IMR-90 (cell line): ENCODE results near the gene CDK5. TPM values are rescaled to one million over a fixed set of nuclear protein-coding genes. Genes with fewer than 3 reads are reported as not detected.

Experiments
- ATAC-seq: fragments of 200-7000 bp; cut with Tn5 transposase; 2 replicates; pipeline ENCODE4 v1.9.1; 2020; ENCODE audit warnings: low read depth, mild to moderate bottlenecking, moderate library complexity
- BruUV-seq: library from RNA; stranded (reverse); fragments of 400-500 nt; replicated peaks from 2 replicates; lab custom pipeline; 2021; lab: Mats Ljungman, UMichigan
- CTCF ChIA-PET: fragments of 300-600 bp; formaldehyde crosslinking; extraction: SDS; loops from one replicate; lab custom pipeline; 2021; ENCODE audit warnings: antibody characterized with exemption; lab: Yijun Ruan, JAX
- POLR2A ChIA-PET: fragments of 300-600 bp; sonication (Branson Sonifier 250); formaldehyde crosslinking; loops from one replicate; lab custom pipeline; 2022; ENCODE audit warnings: antibody characterized with exemption; ENCODE audit not compliant: unreplicated experiment; lab: Charles Lee
- DNase-seq: peaks from one replicate; pipeline ENCODE4 v3.0.0; 2013
- H2AFZ ChIP-seq: replicated peaks from 2 replicates; pipeline ENCODE3; 2013; ENCODE audit warnings: low read length, mild to moderate bottlenecking; ENCODE audit not compliant: poor library complexity
- H2AK5ac ChIP-seq: 2 replicates; pipeline ENCODE4 v1.6.1; 2013; ENCODE audit warnings: low read depth, low read length, inconsistent platforms
- H2AK9ac ChIP-seq: replicated peaks from 2 replicates; pipeline ENCODE3; 2013; ENCODE audit warnings: mild to moderate bottlenecking, low read depth, low read length, moderate library complexity; ENCODE audit not compliant: poor library complexity
- H2BK120ac ChIP-seq: 2 replicates; pipeline ENCODE4 v1.6.1; 2013; ENCODE audit warnings: low read depth, low read length, inconsistent platforms
- H2BK15ac ChIP-seq: 3 replicates; pipeline ENCODE4 v1.6.1; 2013; ENCODE audit warnings: low read depth, low read length, inconsistent platforms
- H2BK20ac ChIP-seq: 2 replicates; pipeline ENCODE4 v1.6.1; 2013; ENCODE audit warnings: low read depth, mild to moderate bottlenecking, inconsistent platforms, low read length, moderate library complexity
- H2BK5ac ChIP-seq: 2 replicates; pipeline ENCODE4 v1.6.1; 2013; ENCODE audit warnings: mild to moderate bottlenecking, low read depth, low read length, inconsistent platforms; ENCODE audit not compliant: poor library complexity, severe bottlenecking
- H3K14ac ChIP-seq: replicated peaks from 2 replicates; pipeline ENCODE4 v1.6.1; 2013; ENCODE audit warnings: low read depth, low read length, inconsistent platforms
- H3K18ac ChIP-seq: 2 replicates; pipeline ENCODE4 v1.6.1; 2013; ENCODE audit warnings: low read depth, low read length, control low read depth
- H3K23ac ChIP-seq: 2 replicates; pipeline ENCODE4 v1.6.1; 2013; ENCODE audit warnings: low read depth, low read length, inconsistent platforms
- H3K27ac ChIP-seq: 2 replicates; pipeline ENCODE4 v1.5.1; 2013; ENCODE audit warnings: mild to moderate bottlenecking, control low read depth, low read length; ENCODE audit not compliant: insufficient read depth
- H3K27me3 ChIP-seq: 2 replicates; pipeline ENCODE4 v1.6.1; 2013; ENCODE audit warnings: low read length; ENCODE audit not compliant: control insufficient read depth, insufficient read depth
- H3K36me3 ChIP-seq: 2 replicates; pipeline ENCODE4 v1.6.1; 2013; ENCODE audit warnings: low read length, mixed read lengths; ENCODE audit not compliant: control insufficient read depth, insufficient read depth
- H3K4ac ChIP-seq: 2 replicates; pipeline ENCODE4 v1.6.1; 2013; ENCODE audit warnings: low read depth, low read length, inconsistent platforms
- H3K4me1 ChIP-seq: 2 replicates; pipeline ENCODE4 v1.6.1; 2013; ENCODE audit warnings: low read length, mixed read lengths; ENCODE audit not compliant: control insufficient read depth, insufficient read depth
- H3K4me2 ChIP-seq: 2 replicates; pipeline ENCODE4 v1.6.1; 2013; ENCODE audit warnings: low read depth, mild to moderate bottlenecking, control low read depth, low read length, moderate library complexity
- H3K4me3 ChIP-seq: 2 replicates; pipeline ENCODE4 v1.5.1; 2013; ENCODE audit warnings: low read depth, mild to moderate bottlenecking, control low read depth, low read length, moderate library complexity; ENCODE audit not compliant: insufficient read depth
- H3K56ac ChIP-seq: 2 replicates; pipeline ENCODE4 v1.6.1; 2013; ENCODE audit warnings: low read length, inconsistent platforms; ENCODE audit not compliant: insufficient read depth; ENCODE audit errors: extremely low read depth
- H3K79me1 ChIP-seq, 2 experiments: 2 replicates each; pipeline ENCODE4 v1.6.1; 2013; ENCODE audit warnings: low read length in 2 of 2, inconsistent platforms in 1 of 2, low read depth in 1 of 2
- H3K9ac ChIP-seq: 2 replicates; pipeline ENCODE4 v1.6.1; 2013; ENCODE audit warnings: low read depth, low read length, control low read depth
- H3K9me1 ChIP-seq: 2 replicates; pipeline ENCODE4 v1.6.1; 2013; ENCODE audit warnings: low read length, inconsistent platforms; ENCODE audit not compliant: insufficient read depth
- H3K9me3 ChIP-seq: 2 replicates; pipeline ENCODE4 v1.6.1; 2013; ENCODE audit warnings: low read length; ENCODE audit not compliant: control insufficient read depth, insufficient read depth
- H4K20me1 ChIP-seq: 2 replicates; pipeline ENCODE4 v1.6.1; 2013; ENCODE audit warnings: low read length, inconsistent platforms; ENCODE audit not compliant: insufficient read depth
- H4K5ac ChIP-seq: 2 replicates; pipeline ENCODE4 v1.6.1; 2013; ENCODE audit warnings: mild to moderate bottlenecking, low read depth, low read length, control low read depth
- H4K8ac ChIP-seq, 2 experiments: 2 replicates each; pipeline ENCODE4 v1.6.1; 2013; ENCODE audit warnings: low read depth in 2 of 2, low read length in 2 of 2, control low read depth in 1 of 2, inconsistent platforms in 1 of 2
- H4K91ac ChIP-seq: 2 replicates; pipeline ENCODE4 v1.6.1; 2013; ENCODE audit warnings: low read depth, low read length, inconsistent platforms; ENCODE audit not compliant: insufficient read depth
- CHD1 ChIP-seq: IDR thresholded peaks from 2 replicates; pipeline ENCODE4 v1.6.1; 2012; ENCODE audit warnings: low read depth, low read length, improper control_type of control experiment
- MAZ ChIP-seq: IDR thresholded peaks from 2 replicates; pipeline ENCODE4 v1.6.1; 2012; ENCODE audit warnings: low read depth, mild to moderate bottlenecking, low read length, improper control_type of control experiment, moderate library complexity, borderline replicate concordance
- MXI1 ChIP-seq: IDR thresholded peaks from 2 replicates; pipeline ENCODE4 v1.6.1; 2012; ENCODE audit warnings: low read depth, mild to moderate bottlenecking, low read length, moderate library complexity, borderline replicate concordance
- NFE2L2 ChIP-seq: fragments of 150-350 bp; IDR thresholded peaks from 2 replicates; pipeline ENCODE4 v1.6.1; 2016; ENCODE audit warnings: low read depth, mild to moderate bottlenecking, low read length
- RCOR1 ChIP-seq: IDR thresholded peaks from 2 replicates; pipeline ENCODE4 v1.6.1; 2012; ENCODE audit warnings: mild to moderate bottlenecking, low read length, improper control_type of control experiment; ENCODE audit not compliant: insufficient replicate concordance
- WGBS, 2 experiments: methylation state at CpG; one replicate each; pipeline versions ENCODE4 v1.1.5 to v1.1.7; 2013; ENCODE audit warnings: missing lambda C conversion rate in 2 of 2; ENCODE audit not compliant: insufficient read length in 1 of 2; ENCODE audit errors: extremely low coverage in 2 of 2; 5-methylcytosine and 5-hydroxymethylcytosine counted together
- dilution Hi-C: fragments of 300-500 bp; cut with HindIII; formaldehyde crosslinking; loops from one replicate; pipeline ENCODE4 v1.14.3; 2018; ENCODE audit warnings: low sequenced_read_pairs; ENCODE audit not compliant: unreplicated experiment
- in situ Hi-C: fragments of 300-500 bp; cut with MboI; formaldehyde crosslinking; loops from 3 replicates; pipeline ENCODE4 v1.14.3; 2019; ENCODE audit warnings: low sequenced_read_pairs, inconsistent platforms, mixed read lengths
- intact Hi-C: fragments of 100-400 bp; cut with micrococcal nuclease; formaldehyde crosslinking; loops from 2 replicates; pipeline ENCODE4 v1.10.0; 2022
- polyA plus RNA-seq, 3 experiments: library from polyadenylated mRNA; depleted of rRNA; stranded (reverse); fragments of >200 nt; gene quantifications; 2 replicates each; pipeline ENCODE4 v1.2.3, GENCODE V29; 2012; ENCODE audit warnings: low replicate concordance in 1 of 3
- total RNA-seq: library from RNA; depleted of rRNA; stranded (reverse); fragments of >200 nt; gene quantifications from 2 replicates; pipeline ENCODE4 v1.2.3, GENCODE V29; 2012
- TF ChIP-seq, protein P1 (sequence below): conservative IDR thresholded peaks from 2 replicates; pipeline ENCODE4 v1.5.1; 2012; ENCODE audit warnings: mild to moderate bottlenecking, low read depth, low read length, improper control_type of control experiment

The CDK5 gene
- total and polyA plus RNA-seq, 2 of the 4 experiments (the other 2 are of a cell fraction) = 22.4 to 34.8 TPM

DNA sequence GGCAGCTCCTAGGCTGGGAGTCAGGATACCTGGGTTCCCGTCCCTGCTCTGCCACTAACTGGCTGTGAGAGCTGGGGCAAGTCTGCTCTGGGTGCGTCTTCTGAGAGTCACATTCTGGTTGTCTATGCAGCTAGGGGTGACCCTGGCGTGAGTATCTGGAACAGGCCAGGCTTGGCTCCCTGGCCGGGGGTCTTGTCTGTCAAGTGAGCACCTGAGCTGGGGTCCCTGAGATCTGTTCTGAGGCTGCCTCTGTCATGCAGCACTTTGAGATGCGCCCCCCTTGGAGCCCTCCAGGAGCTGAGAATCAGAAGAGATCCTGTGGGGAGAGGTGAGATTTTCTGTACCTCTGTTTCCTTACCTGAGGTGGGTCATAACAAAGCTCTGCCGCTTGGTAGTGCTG lies 36.1 kb upstream of the CDK5 start:
- POLR2A ChIA-PET = no interaction called here
- H3K79me1 ChIP-seq = peaks cover 7 to 87% of the 10 kb centered on the region in 2 experiments; a peak in 2 of 4 replicates
- no peak overlapping the region for H3K4me2 ChIP-seq
- WGBS, 2 experiments = 93% methylated on average over 5 of the region's 6 CpGs; no CpG with 5 or more reads in 1 of the 2 experiments
- no peak overlapping the region for H2AK9ac ChIP-seq
- DNase-seq (no peak), ATAC-seq (no peak)
- dilution Hi-C loops = no loop called here
- H3K14ac ChIP-seq = no peak overlapping the region
- no peak overlapping the region for H2BK120ac ChIP-seq
- peaks cover 15% of the 10 kb centered on the region for H3K9me1 ChIP-seq
- no peak overlapping the region for H3K23ac ChIP-seq
- no peak overlapping the region; the same call in 1 of the 2 replicates for H2AK5ac ChIP-seq
- peaks cover 11% of the 10 kb centered on the region; the same call in 1 of the 2 replicates for H3K36me3 ChIP-seq
- H2BK5ac ChIP-seq = no peak overlapping the region
- H3K9ac ChIP-seq = no peak overlapping the region
- H4K20me1 ChIP-seq = peaks cover 95% of the 10 kb centered on the region
- H4K8ac ChIP-seq = no peak overlapping the region
- H3K27ac ChIP-seq = no peak overlapping the region
- no peak overlapping the region for H2AFZ ChIP-seq
- H3K9me3 ChIP-seq = no peaks in the 10 kb centered on the region
- TF ChIP-seq MXI1 (no peak), CHD1 (no peak), MAZ (no peak), RCOR1 (no peak), NFE2L2 (no peak)
- TF ChIP-seq, protein P1, sequence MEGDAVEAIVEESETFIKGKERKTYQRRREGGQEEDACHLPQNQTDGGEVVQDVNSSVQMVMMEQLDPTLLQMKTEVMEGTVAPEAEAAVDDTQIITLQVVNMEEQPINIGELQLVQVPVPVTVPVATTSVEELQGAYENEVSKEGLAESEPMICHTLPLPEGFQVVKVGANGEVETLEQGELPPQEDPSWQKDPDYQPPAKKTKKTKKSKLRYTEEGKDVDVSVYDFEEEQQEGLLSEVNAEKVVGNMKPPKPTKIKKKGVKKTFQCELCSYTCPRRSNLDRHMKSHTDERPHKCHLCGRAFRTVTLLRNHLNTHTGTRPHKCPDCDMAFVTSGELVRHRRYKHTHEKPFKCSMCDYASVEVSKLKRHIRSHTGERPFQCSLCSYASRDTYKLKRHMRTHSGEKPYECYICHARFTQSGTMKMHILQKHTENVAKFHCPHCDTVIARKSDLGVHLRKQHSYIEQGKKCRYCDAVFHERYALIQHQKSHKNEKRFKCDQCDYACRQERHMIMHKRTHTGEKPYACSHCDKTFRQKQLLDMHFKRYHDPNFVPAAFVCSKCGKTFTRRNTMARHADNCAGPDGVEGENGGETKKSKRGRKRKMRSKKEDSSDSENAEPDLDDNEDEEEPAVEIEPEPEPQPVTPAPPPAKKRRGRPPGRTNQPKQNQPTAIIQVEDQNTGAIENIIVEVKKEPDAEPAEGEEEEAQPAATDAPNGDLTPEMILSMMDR = no peak
- H3K18ac ChIP-seq = no peak overlapping the region
- in situ Hi-C loops = no loop called here
- no peak overlapping the region for H4K5ac ChIP-seq
- H3K56ac ChIP-seq = no peak overlapping the region
- H3K4me3 ChIP-seq = no peak overlapping the region
- H2BK20ac ChIP-seq = no peak overlapping the region
- BruUV-seq = no TSS peak
- no peaks in the 10 kb centered on the region for H3K27me3 ChIP-seq
- H3K4me1 ChIP-seq = peaks cover 16% of the 10 kb centered on the region
- no peak overlapping the region for H2BK15ac ChIP-seq
- CTCF ChIA-PET = interaction anchor here (1.3 kb wide), 1 partner anchor 17 kb away, joined by 4 read pairs; no protein-coding TSS in a partner anchor
- H3K4ac ChIP-seq = no peak overlapping the region
- intact Hi-C loops = no loop called here
- no peak overlapping the region for H4K91ac ChIP-seq
